Upper lobe of left lung (tissue), 6 donors: ENCODE data around the gene DISC1. TPM values are rescaled to one million over a fixed set of nuclear protein-coding genes. Genes with fewer than 3 reads are reported as not detected.

Source experiments
- ATAC-seq, 2 donors: fragments of 200-7000 bp; cut with Tn5 transposase; one replicate each; pipeline ENCODE4 v1.9.1; 2022; ENCODE audit warnings: mild to moderate bottlenecking in 2 of 2, moderate library complexity in 2 of 2; ENCODE audit not compliant: low FRiP score in 2 of 2
- DNase-seq, 2 donors: peaks; one replicate each; pipeline ENCODE4 v3.0.0-alpha.2; 2019 to 2020
- H3K27ac ChIP-seq, 4 donors: fragments of 200-600 bp; sonication (generic); one replicate each; pipeline ENCODE4 v1.5.1; 2016 to 2019
- H3K27me3 ChIP-seq, 4 donors: fragments of 200-600 bp; sonication (generic); one replicate each; pipeline ENCODE4 v1.5.1; 2017 to 2019
- H3K36me3 ChIP-seq, 4 donors: fragments of 200-600 bp; sonication (generic); one replicate each; pipeline ENCODE4 v1.5.1; 2016 to 2019
- H3K4me1 ChIP-seq, 4 donors: fragments of 200-600 bp; sonication (generic); one replicate each; pipeline ENCODE4 v1.5.1; 2018 to 2019
- H3K4me3 ChIP-seq, 4 donors: fragments of 200-600 bp; sonication (generic); one replicate each; pipeline ENCODE4 v1.5.1; 2017 to 2019; ENCODE audit warnings: mild to moderate bottlenecking in 2 of 4, moderate library complexity in 1 of 4
- H3K9me3 ChIP-seq, 4 donors: fragments of 200-600 bp; sonication (generic); one replicate each; pipeline ENCODE4 v1.5.1; 2018 to 2019
- EP300 ChIP-seq, 4 donors: sonication (generic); formaldehyde crosslinking; IDR thresholded peaks; one replicate each; pipeline ENCODE4 v1.5.1; 2017; ENCODE audit warnings: antibody characterized with exemption in 4 of 4, control low read depth in 2 of 4
- POLR2A ChIP-seq, 4 donors: fragments of 450-650 bp; IDR thresholded peaks; one replicate each; pipeline ENCODE4 v1.5.1; 2016 to 2017; ENCODE audit warnings: antibody characterized with exemption in 4 of 4, mild to moderate bottlenecking in 2 of 4
- POLR2AphosphoS5 ChIP-seq, 2 donors: sonication (generic); formaldehyde crosslinking; IDR thresholded peaks; one replicate each; pipeline ENCODE4 v1.5.1; 2017; ENCODE audit warnings: antibody characterized with exemption in 2 of 2
- whole genome bisulfite sequencing, 2 donors: methylation state at CpG; one replicate each; pipeline ENCODE4 v1.1.5; 2017 to 2018; 5-methylcytosine and 5-hydroxymethylcytosine counted together
- total RNA-seq, 6 donors: library from RNA; depleted of rRNA in 4 of 6; stranded (reverse); fragments of >200 nt in 4 of 6; gene quantifications; one replicate each; pipeline versions ENCODE4 v1.1.0 to v1.2.1, GENCODE V29; 2016 to 2021
- TF ChIP-seq, protein P1 (sequence below), 6 experiments: fragments of 450-650 bp in 4 of 6; fragments of 200-600 bp in 2 of 6; sonication (generic) in 2 of 6; IDR thresholded peaks; one replicate each; pipeline ENCODE4 v1.5.1; 2016 to 2019; ENCODE audit warnings: antibody characterized with exemption in 6 of 6
- donor health status: DM: no; HTN: no; CAD: no; lungs with moderate emphysema.
- donor health status: DM: no; HTN: yes; CAD: no; lungs with severe emphysema.

Gene DISC1
- total RNA-seq, 6 donors from 2014 or later, result 6.1 to 16.8 (median 10.5) TPM

DNA sequence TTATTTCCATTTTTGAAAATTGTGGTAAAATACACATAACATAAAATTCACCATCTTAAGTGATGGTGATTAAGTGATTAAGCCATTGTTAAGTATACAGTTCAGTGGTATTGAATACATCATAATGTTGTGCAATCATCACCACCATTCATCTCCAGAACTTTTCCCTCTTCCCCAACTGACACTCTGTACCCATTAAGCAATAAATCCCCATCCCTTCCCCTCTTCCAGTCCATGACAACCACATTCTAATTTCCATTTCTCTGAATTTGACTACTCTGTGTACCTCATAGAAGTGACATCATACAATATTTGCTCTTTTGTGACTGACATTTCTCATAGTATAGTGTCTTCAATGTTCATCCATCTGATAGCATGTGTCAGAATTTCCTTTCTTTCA lies 124.8 kb downstream of the DISC1 start:
- Histone ChIP-seq H3K36me3 (peaks cover 0 to 10% (median 0%) of the 10 kb centered on the region in 4 donors), H3K4me3 (no peak overlapping the region), H3K4me1 (no peaks in the 10 kb centered on the region), H3K27ac (no peak overlapping the region), H3K9me3 (peaks cover 6 to 14% (median 7%) of the 10 kb centered on the region in 4 donors), H3K27me3 (no peaks in the 10 kb centered on the region)
- TF ChIP-seq EP300 (IDR thresholded peaks at IDR 0.05), result no peak
- DNase-seq, result no peak
- ATAC-seq, result no peak

DNA sequence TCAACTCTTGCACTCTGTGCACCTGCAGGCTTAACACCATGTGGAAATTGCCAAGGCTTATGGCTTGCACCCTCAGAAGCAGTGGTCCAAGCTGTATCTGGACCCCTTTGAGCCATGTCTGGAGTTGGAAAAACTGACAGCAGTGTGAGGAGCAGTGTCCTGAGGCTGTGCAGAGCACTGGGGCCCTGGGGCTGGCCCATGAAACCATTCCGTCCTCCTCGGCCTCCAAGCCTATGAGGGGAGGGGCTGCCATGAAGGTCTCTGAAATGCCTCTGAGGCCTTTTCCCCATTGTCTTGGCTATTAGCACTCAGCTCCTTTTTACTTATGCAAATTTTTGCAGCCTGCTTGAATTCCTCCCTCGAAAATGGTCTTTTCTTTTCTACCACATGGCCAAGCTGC lies 126.7 kb downstream of the DISC1 start:
- 92 to 99% methylated on average over 3 of the region's 3 CpGs for WGBS, 2 donors
- TF ChIP-seq EP300 (IDR thresholded peaks at IDR 0.05), result no peak
- no peak for TF ChIP-seq POLR2A (IDR thresholded peaks at IDR 0.05)
- TF ChIP-seq, protein P1, sequence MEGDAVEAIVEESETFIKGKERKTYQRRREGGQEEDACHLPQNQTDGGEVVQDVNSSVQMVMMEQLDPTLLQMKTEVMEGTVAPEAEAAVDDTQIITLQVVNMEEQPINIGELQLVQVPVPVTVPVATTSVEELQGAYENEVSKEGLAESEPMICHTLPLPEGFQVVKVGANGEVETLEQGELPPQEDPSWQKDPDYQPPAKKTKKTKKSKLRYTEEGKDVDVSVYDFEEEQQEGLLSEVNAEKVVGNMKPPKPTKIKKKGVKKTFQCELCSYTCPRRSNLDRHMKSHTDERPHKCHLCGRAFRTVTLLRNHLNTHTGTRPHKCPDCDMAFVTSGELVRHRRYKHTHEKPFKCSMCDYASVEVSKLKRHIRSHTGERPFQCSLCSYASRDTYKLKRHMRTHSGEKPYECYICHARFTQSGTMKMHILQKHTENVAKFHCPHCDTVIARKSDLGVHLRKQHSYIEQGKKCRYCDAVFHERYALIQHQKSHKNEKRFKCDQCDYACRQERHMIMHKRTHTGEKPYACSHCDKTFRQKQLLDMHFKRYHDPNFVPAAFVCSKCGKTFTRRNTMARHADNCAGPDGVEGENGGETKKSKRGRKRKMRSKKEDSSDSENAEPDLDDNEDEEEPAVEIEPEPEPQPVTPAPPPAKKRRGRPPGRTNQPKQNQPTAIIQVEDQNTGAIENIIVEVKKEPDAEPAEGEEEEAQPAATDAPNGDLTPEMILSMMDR (IDR thresholded peaks at IDR 0.05), result no peak
- no peak for TF ChIP-seq POLR2AphosphoS5 (IDR thresholded peaks at IDR 0.05)
- Histone ChIP-seq H3K36me3 (peaks cover 0 to 10% (median 0%) of the 10 kb centered on the region in 4 donors), H3K27ac (no peak overlapping the region), H3K4me3 (no peak overlapping the region), H3K27me3 (no peaks in the 10 kb centered on the region), H3K4me1 (peaks cover 0 to 7% (median 1%) of the 10 kb centered on the region in 4 donors), H3K9me3 (peaks cover 6 to 14% (median 7%) of the 10 kb centered on the region in 4 donors)
- ATAC-seq (no peak), DNase-seq (no peak)

DNA sequence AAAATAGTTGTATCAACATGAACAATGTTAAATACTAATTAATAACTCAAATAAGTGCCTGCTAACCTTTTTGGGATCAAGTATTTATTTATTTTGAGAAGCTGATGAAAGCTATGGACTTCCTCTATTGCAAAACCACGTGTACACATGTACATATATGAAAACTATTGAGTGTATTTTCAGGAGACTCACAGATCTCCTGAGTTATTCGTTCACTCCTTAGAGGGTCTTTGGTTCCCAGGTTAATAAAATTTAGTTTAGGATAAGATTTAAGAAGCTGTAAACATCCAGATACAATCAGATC lies 130.5 kb downstream of the DISC1 start:
- peaks cover 0 to 7% (median 0%) of the 10 kb centered on the region in 4 donors for H3K36me3 ChIP-seq
- WGBS, 2 donors, result 14% methylated on average over 2 of the region's 2 CpGs
- peak overlapping the region in 1 of 4 donors; percentile 17 for H3K4me3 ChIP-seq
- H3K27ac ChIP-seq, result no peak overlapping the region
- ATAC-seq (peak in 1 of 2 donors; percentile 54), DNase-seq (no peak)
- peaks cover 0 to 7% (median 1%) of the 10 kb centered on the region in 4 donors for H3K4me1 ChIP-seq
- H3K9me3 ChIP-seq, result peaks cover 6 to 14% (median 7%) of the 10 kb centered on the region in 4 donors
- no peaks in the 10 kb centered on the region for H3K27me3 ChIP-seq
- no peak for TF ChIP-seq EP300 (IDR thresholded peaks at IDR 0.05)
- TF ChIP-seq, protein P1 (IDR thresholded peaks at IDR 0.05), result no peak
- no peak for TF ChIP-seq POLR2AphosphoS5 (IDR thresholded peaks at IDR 0.05)
- no peak for TF ChIP-seq POLR2A (IDR thresholded peaks at IDR 0.05)

DNA sequence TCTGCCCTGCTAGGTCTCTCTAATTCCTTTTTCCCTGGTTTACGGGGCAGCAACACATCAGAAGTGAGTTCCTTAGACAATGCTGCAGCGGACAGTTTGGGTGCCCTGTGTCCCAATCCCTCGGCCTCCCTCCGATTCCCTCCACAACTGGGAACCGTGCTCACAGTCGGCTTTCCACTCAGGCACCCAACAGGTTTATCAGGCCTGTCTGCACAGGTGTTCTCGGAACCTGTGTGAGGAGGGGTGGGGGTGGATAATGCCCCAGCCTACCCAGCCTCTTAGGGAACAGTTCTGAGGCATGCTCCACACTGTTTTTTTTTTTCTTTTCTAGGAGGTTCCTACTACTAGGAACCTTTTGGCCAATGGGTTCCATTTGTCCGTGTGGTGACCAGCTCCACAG lies 131.2 kb downstream of the DISC1 start:
- peaks cover 0 to 7% (median 1%) of the 10 kb centered on the region in 4 donors for H3K4me1 ChIP-seq
- no peak for ATAC-seq

DNA sequence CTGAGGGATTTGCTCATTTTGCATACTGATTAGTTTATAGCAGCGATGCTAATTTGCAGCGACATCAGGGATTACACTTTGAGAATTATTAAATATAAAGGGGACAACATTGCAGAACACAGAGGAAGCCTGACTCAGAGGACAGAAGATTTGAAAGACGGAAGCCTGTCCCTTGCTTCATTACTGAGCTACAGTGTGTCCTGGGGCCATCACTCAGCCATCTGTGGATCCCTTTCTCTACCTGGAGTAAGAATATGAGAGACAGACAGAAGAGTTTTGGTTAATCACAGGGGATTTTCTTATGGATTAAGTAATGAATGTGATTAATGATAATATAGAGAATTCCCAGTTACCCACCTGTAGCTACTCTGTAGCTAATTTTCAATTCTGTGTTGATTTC lies 134.7 kb downstream of the DISC1 start:
- H3K4me3 ChIP-seq, result no peak overlapping the region
- no peak overlapping the region for H3K27ac ChIP-seq
- no peaks in the 10 kb centered on the region for H3K9me3 ChIP-seq
- ATAC-seq, result no peak
- 79 to 95% methylated on average over 3 of the region's 3 CpGs for WGBS, 2 donors
- H3K4me1 ChIP-seq, result peaks cover 0 to 7% (median 1%) of the 10 kb centered on the region in 4 donors
- TF ChIP-seq EP300 (IDR thresholded peaks at IDR 0.05) (no peak), POLR2A (IDR thresholded peaks at IDR 0.05) (no peak), POLR2AphosphoS5 (IDR thresholded peaks at IDR 0.05) (no peak)
- TF ChIP-seq, protein P1 (IDR thresholded peaks at IDR 0.05), result no peak
- no peak for DNase-seq
- no peaks in the 10 kb centered on the region for H3K36me3 ChIP-seq
- H3K27me3 ChIP-seq, result no peaks in the 10 kb centered on the region

More for the DNA sequence above, 131.2 kb downstream of the DISC1 start:
- Histone ChIP-seq H3K4me3 (no peak overlapping the region), H3K9me3 (peaks cover 6 to 13% (median 7%) of the 10 kb centered on the region in 4 donors), H3K36me3 (peaks cover 0 to 7% (median 0%) of the 10 kb centered on the region in 4 donors), H3K27ac (no peak overlapping the region), H3K27me3 (no peaks in the 10 kb centered on the region)
- WGBS, 2 donors, result 77 to 91% methylated on average over 8 of the region's 8 CpGs
- DNase-seq, result no peak
- no peak for TF ChIP-seq POLR2A (IDR thresholded peaks at IDR 0.05)
- TF ChIP-seq POLR2AphosphoS5 (IDR thresholded peaks at IDR 0.05), result no peak
- TF ChIP-seq, protein P1 (IDR thresholded peaks at IDR 0.05), result no peak
- no peak for TF ChIP-seq EP300 (IDR thresholded peaks at IDR 0.05)
